ENCODE results near the gene SLC17A6.

SLC17A6 gene

GRCh38 chr11:22389526-22390282 lies 51.5 kb downstream of the SLC17A6 start:
- no peak for DNase-seq (ENCODE audit: low read depth)

GRCh38 chr11:22390283-22390655 lies 52.1 kb downstream of the SLC17A6 start:
- DNase-seq (ENCODE audit: low read depth): no peak

GRCh38 chr11:22392561-22392960 lies 54.4 kb downstream of the SLC17A6 start:
- no peak for DNase-seq (ENCODE audit: low read depth)

DNA sequence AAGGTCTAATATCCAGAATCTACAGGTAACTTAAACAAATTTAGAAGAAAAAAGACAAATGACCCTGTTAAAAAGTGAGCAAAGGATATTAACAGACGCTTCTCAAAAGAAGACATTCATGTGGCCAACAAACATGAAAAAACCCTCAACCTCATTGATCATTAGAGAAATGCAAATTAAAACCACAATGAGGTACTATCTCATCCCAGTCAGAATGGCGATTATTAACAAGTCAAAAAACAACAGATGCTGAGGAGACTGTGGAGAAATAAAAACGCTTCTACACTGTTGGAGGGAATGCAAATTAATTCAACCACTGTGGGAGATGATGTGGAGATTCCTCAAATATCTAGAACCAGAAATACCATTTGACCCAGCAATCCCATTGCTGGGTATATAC lies 67.2 kb downstream of the SLC17A6 start:
- no peak for DNase-seq (ENCODE audit: low read depth)

DNA sequence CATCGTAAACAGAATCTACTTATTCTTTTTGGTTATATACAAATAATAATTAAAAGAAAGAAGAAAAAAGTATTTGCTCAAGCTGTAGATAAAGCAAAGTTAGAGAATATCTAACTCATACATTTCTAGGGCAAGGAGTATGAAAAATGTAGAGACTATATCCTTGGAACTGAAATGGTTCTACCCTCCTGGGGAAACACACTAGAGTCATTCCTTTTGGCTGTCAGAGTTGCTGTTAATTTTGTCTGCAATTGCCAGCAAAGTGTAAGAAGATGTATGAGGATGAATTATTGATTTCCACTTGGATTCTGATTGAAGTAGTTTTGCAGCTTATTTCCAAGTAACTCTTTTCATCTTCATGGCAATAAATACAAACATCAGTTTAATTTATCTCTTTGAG lies 69.1 kb downstream of the SLC17A6 start:
- DNase-seq (ENCODE audit: low read depth): no peak

GRCh38 chr11:22407921-22408320 lies 69.7 kb downstream of the SLC17A6 start:
- no peak for DNase-seq (ENCODE audit: low read depth)

DNA sequence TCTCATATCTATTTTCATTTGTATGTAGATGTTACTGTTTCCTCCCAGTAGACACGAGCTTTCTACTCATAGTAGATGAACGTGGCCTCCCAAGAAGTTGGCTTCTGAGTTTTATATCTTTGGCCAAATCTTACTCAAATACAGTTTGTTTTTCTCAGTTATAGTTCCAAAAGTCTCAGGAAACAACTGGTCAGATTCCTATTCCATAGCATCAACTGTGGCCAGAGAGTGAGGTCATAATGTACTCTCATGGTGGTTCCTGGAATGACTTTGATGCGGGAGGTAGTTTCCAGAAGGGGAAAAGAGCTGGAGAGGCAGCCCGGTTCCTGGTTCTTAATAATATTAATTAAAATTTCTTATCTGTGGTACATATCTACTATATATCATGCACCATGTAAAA lies 77.3 kb downstream of the SLC17A6 start:
- DNase-seq (ENCODE audit: low read depth): no peak

DNA sequence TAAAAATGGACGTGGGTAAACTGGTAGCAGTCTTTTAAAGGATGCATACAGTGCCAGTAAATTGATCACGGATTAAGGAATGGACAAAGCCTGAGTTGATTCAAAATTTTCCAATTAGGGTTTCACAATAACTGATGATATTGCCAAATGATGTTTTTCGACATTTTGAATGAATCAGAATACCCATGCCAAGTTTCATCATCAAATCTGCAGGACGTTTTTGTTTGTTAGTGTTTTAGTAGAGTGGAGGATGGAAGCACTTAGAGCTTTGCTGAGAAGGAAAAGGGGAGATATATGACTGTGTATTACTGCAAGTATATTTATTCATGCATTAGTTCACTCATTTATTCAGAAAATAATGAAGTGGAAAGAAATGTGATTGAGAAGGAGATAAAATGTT lies 78.3 kb downstream of the SLC17A6 start:
- DNase-seq (ENCODE audit: low read depth): no peak

- no peak for DNase-seq (ENCODE audit: low read depth)
These were observed 88.7 kb downstream of the SLC17A6 start for GRCh38 chr11:22426915-22427314.

All from CMK (cell line).